Panc1 (cell line): ENCODE data around the gene UCHL3.

Experiments
- CTCF ChIP-seq: fragments of 450-650 bp; IDR thresholded peaks from 2 replicates; pipeline ENCODE4 v1.5.1; 2017; ENCODE audit warnings: mild to moderate bottlenecking
- POLR2AphosphoS5 ChIP-seq: IDR thresholded peaks from 2 replicates; pipeline ENCODE4 v1.6.1; 2012; ENCODE audit warnings: mild to moderate bottlenecking, low read depth, low read length, moderate library complexity
- SIN3A ChIP-seq: IDR thresholded peaks from 2 replicates; pipeline ENCODE4 v1.6.1; 2012; ENCODE audit warnings: low read depth, mild to moderate bottlenecking, low read length, moderate library complexity, borderline replicate concordance; ENCODE audit not compliant: insufficient read depth
- TCF7L2 ChIP-seq: IDR thresholded peaks from 2 replicates; pipeline ENCODE4 v1.6.1; 2011; ENCODE audit warnings: mild to moderate bottlenecking, low read depth, low read length, inconsistent platforms
- TF ChIP-seq, protein P1 (sequence below), 2 experiments: IDR thresholded peaks; 2 replicates each; pipeline ENCODE4 v1.6.1; 2011 to 2012; ENCODE audit warnings: low read depth in 2 of 2, control low read depth in 1 of 2, low read length in 1 of 2, mild to moderate bottlenecking in 1 of 2, moderate library complexity in 1 of 2; ENCODE audit not compliant: insufficient read depth in 1 of 2

DNA sequence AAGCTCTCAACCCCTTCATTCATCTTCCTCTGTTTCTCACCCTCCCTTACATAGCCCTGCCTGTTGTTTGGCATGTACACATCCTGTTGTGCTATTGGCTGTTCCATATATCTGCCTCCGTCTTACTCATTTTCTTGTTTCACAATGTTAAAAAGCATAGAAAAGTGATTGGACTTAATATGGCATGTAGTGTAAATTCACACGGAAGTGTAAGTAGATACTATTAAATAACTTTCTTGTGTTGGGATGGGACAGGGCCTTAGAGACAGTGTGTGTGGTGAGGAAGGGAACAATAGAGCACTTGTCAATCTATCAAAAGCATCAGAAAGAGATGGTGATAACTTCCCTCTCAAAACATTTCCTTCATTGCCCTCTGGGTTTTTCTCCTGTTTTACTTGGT lies 98.9 kb downstream of the UCHL3 start:
- TF ChIP-seq, protein P1, sequence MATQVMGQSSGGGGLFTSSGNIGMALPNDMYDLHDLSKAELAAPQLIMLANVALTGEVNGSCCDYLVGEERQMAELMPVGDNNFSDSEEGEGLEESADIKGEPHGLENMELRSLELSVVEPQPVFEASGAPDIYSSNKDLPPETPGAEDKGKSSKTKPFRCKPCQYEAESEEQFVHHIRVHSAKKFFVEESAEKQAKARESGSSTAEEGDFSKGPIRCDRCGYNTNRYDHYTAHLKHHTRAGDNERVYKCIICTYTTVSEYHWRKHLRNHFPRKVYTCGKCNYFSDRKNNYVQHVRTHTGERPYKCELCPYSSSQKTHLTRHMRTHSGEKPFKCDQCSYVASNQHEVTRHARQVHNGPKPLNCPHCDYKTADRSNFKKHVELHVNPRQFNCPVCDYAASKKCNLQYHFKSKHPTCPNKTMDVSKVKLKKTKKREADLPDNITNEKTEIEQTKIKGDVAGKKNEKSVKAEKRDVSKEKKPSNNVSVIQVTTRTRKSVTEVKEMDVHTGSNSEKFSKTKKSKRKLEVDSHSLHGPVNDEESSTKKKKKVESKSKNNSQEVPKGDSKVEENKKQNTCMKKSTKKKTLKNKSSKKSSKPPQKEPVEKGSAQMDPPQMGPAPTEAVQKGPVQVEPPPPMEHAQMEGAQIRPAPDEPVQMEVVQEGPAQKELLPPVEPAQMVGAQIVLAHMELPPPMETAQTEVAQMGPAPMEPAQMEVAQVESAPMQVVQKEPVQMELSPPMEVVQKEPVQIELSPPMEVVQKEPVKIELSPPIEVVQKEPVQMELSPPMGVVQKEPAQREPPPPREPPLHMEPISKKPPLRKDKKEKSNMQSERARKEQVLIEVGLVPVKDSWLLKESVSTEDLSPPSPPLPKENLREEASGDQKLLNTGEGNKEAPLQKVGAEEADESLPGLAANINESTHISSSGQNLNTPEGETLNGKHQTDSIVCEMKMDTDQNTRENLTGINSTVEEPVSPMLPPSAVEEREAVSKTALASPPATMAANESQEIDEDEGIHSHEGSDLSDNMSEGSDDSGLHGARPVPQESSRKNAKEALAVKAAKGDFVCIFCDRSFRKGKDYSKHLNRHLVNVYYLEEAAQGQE (IDR thresholded peaks at IDR 0.05; ENCODE audit: insufficient read depth in 1 of 2, low read depth in 2 of 2, low read length in 1 of 2) = no peak
- TF ChIP-seq CTCF = no peak
- no peak for TF ChIP-seq POLR2AphosphoS5
- TF ChIP-seq SIN3A = no peak
- TF ChIP-seq TCF7L2 = no peak
